Measurements from ENCODE around the gene RBBP8. TPM values are rescaled to one million over a fixed set of nuclear protein-coding genes. Genes with fewer than 3 reads are reported as not detected.
"Not testable (repeated sequence)": the region's sequence is repeated elsewhere in the genome, so short reads cannot be mapped to it uniquely, and the experiment has no call there.

The RBBP8 gene
- total RNA-seq, result 72.8 and 75.2 TPM in 2 replicates
- long read RNA-seq, partial matches to known transcripts, result 62 of 117 reads
- long read RNA-seq, other reads (novel, unspliced or antisense), result 54 of 117 reads

GRCh38 chr18:22933206-22933965, at the start of gene RBBP8:
RBBP8 (plus strand) TSS chr18:22933328; CDS start chr18:22936852, 3,524 bp downstream.
- no peaks in the 10 kb centered on the region for H3K9me3 Mint-ChIP-seq (ENCODE audit: low read depth)
- peaks cover 7% of the 10 kb centered on the region for H3K36me3 Mint-ChIP-seq (ENCODE audit: insufficient read depth)
- H3K27ac Mint-ChIP-seq, result peak within 1 kb of the TSS; percentile 89
- no peaks in the 10 kb centered on the region for H3K27me3 Mint-ChIP-seq
- H3K4me1 Mint-ChIP-seq (ENCODE audit: low read depth), result peaks cover 17% of the 10 kb centered on the region
- peak; percentile 77 for DNase-seq (ENCODE audit: low spot score, unreplicated experiment)
- no peak for TF ChIP-seq CTCF (IDR thresholded peaks at IDR 0.05; ENCODE audit: unreplicated experiment)
- H3K4me3 Mint-ChIP-seq (ENCODE audit: low read depth), result peak within 1 kb of the TSS; percentile 77

GRCh38 chr18:22883827-22884226, 49.3 kb upstream of the RBBP8 start:
- Mint-ChIP-seq H3K9me3 (ENCODE audit: low read depth) (peaks cover 3% of the 10 kb centered on the region), H3K4me1 (ENCODE audit: low read depth) (peaks cover 24% of the 10 kb centered on the region), H3K36me3 (ENCODE audit: insufficient read depth) (peaks cover 5% of the 10 kb centered on the region), H3K27ac (peak overlapping the region; percentile 71), H3K4me3 (ENCODE audit: low read depth) (no peak overlapping the region), H3K27me3 (no peaks in the 10 kb centered on the region)
- no peak for DNase-seq (ENCODE audit: low spot score, unreplicated experiment)
- no peak for TF ChIP-seq CTCF (IDR thresholded peaks at IDR 0.05; ENCODE audit: unreplicated experiment)

- H3K4me3 Mint-ChIP-seq (ENCODE audit: low read depth); H3K27ac Mint-ChIP-seq; H3K9me3 Mint-ChIP-seq (ENCODE audit: low read depth); H3K36me3 Mint-ChIP-seq (ENCODE audit: insufficient read depth); H3K27me3 Mint-ChIP-seq; DNase-seq (ENCODE audit: low spot score, unreplicated experiment): not testable (repeated sequence)
- peaks cover 16% of the 10 kb centered on the region for H3K4me1 Mint-ChIP-seq (ENCODE audit: low read depth)
These were observed 47.4 kb upstream of the RBBP8 start for GRCh38 chr18:22885694-22886093.

- H3K9me3 Mint-ChIP-seq (ENCODE audit: low read depth), result peaks cover 6% of the 10 kb centered on the region
- no peak for DNase-seq (ENCODE audit: low spot score, unreplicated experiment)
These were observed 33.7 kb upstream of the RBBP8 start for GRCh38 chr18:22899421-22899820.

GRCh38 chr18:22900558-22901238, 32.4 kb upstream of the RBBP8 start:
- DNase-seq (ENCODE audit: low spot score, unreplicated experiment), result no peak
- H3K36me3 Mint-ChIP-seq (ENCODE audit: insufficient read depth), result peaks cover 4% of the 10 kb centered on the region
- TF ChIP-seq CTCF (IDR thresholded peaks at IDR 0.05; ENCODE audit: unreplicated experiment), result no peak
- no peak overlapping the region for H3K27ac Mint-ChIP-seq
- no peaks in the 10 kb centered on the region for H3K4me1 Mint-ChIP-seq (ENCODE audit: low read depth)
- peaks cover 5% of the 10 kb centered on the region for H3K9me3 Mint-ChIP-seq (ENCODE audit: low read depth)
- H3K27me3 Mint-ChIP-seq, result no peaks in the 10 kb centered on the region
- no peak overlapping the region for H3K4me3 Mint-ChIP-seq (ENCODE audit: low read depth)

More at GRCh38 chr18:22899421-22899820, 33.7 kb upstream of the RBBP8 start:
- Mint-ChIP-seq H3K4me3 (ENCODE audit: low read depth) (no peak overlapping the region), H3K4me1 (ENCODE audit: low read depth) (no peaks in the 10 kb centered on the region), H3K36me3 (ENCODE audit: insufficient read depth) (peaks cover 4% of the 10 kb centered on the region), H3K27ac (no peak overlapping the region), H3K27me3 (no peaks in the 10 kb centered on the region)
- TF ChIP-seq CTCF (IDR thresholded peaks at IDR 0.05; ENCODE audit: unreplicated experiment), result no peak
